Measurements from ENCODE around the gene ACCS. TPM values are rescaled to one million over a fixed set of nuclear protein-coding genes. Genes with fewer than 3 reads are reported as not detected.

The ACCS gene
- total RNA-seq, 2 experiments from 2014 or later: 11.6 to 11.7 TPM

DNA sequence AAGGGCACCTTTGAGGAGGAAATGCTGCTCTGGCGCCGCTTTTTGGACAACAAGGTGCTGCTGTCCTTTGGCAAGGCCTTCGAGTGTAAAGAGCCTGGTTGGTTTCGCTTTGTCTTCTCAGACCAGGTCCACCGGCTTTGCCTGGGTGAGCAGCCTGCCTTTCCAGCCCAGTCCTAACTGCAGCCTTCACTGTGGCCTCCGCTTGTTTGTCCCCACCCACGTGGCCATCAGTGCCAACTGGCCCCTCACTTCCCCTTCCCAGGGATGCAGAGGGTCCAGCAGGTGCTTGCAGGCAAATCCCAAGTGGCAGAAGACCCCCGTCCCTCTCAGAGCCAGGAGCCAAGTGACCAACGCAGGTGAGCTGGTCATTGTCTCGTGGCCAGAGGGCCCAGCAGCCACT lies 17.4 kb downstream of the ACCS start:
- Mint-ChIP-seq H3K27ac (no peak overlapping the region), H3K9me3 (peaks cover 8% of the 10 kb centered on the region), H3K4me1 (peaks cover 3% of the 10 kb centered on the region), H3K27me3 (no peaks in the 10 kb centered on the region), H3K36me3 (ENCODE audit: low read depth) (peaks cover 4% of the 10 kb centered on the region), H3K4me3 (no peak overlapping the region)
- ChIA-PET CTCF (interaction anchor here (1.5 to 2.1 kb wide), 2 partner anchors 11 to 13 kb away, joined by 5 to 10 read pairs; partner anchors contain the start of gene EXT2), POLR2A (no interaction called here)
- no peak for DNase-seq

DNA sequence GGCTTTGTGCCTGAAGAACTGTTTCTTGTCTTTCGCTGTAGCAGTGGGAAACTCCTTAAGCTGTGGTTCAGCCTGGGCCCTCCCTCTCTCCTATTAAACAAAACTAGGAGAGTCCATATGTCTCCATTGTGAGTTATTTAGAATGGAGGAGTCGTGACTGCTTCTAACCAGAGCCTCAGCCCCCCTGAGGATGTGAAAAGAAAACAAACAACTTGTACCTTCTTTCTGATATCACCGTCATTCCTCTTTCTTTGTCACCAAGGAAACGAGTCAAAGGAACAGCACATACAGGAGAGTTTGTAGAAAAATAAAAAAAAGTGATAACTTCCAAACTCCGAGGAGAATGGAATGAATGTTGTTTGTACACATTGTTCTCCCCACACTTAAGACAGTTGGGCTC lies 17.8 kb downstream of the ACCS start:
- Mint-ChIP-seq H3K27ac (no peak overlapping the region), H3K4me3 (no peak overlapping the region), H3K4me1 (peaks cover 7% of the 10 kb centered on the region)

DNA sequence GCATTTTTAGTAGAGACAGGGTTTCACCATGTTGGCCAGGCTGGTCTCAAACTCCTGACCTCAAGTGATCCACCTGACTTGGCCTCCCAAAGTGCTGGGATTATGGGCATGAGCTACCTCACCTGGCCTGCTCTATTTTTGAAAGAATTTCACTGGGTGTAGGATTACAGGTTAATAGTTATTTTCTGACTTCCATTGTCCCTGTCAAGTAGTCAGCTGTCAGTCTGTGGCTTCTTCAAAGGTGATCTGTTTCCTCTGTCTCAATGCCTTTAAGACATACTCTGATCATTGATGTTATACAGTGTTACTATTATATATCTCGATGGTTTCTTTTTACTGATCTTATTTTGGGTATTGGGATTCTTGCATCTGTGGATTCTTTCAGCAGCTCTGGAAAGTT lies 19.3 kb downstream of the ACCS start:
- H3K27ac Mint-ChIP-seq: no peak overlapping the region
- no peak overlapping the region for H3K4me3 Mint-ChIP-seq
- H3K36me3 Mint-ChIP-seq (ENCODE audit: low read depth): peaks cover 4% of the 10 kb centered on the region
- CTCF ChIA-PET: interaction anchor here (0.8 to 1.2 kb wide), 5 partner anchors 9 to 15 kb away, joined by 3 read pairs; partner anchors contain the start of gene EXT2
- POLR2A ChIA-PET: no interaction called here
- DNase-seq: no peak
- peaks cover 8% of the 10 kb centered on the region for H3K9me3 Mint-ChIP-seq
- H3K27me3 Mint-ChIP-seq: no peaks in the 10 kb centered on the region
- peaks cover 14% of the 10 kb centered on the region for H3K4me1 Mint-ChIP-seq

More for the DNA sequence above, 17.8 kb downstream of the ACCS start:
- H3K27me3 Mint-ChIP-seq: no peaks in the 10 kb centered on the region
- peaks cover 4% of the 10 kb centered on the region for H3K36me3 Mint-ChIP-seq (ENCODE audit: low read depth)
- DNase-seq: no peak
- H3K9me3 Mint-ChIP-seq: peaks cover 8% of the 10 kb centered on the region
- ChIA-PET POLR2A (no interaction called here), CTCF (interaction anchor here (0.6 to 2.1 kb wide), 2 partner anchors 11 to 1150 kb away, joined by 3 to 10 read pairs; partner anchors contain the start of gene EXT2)

DNA sequence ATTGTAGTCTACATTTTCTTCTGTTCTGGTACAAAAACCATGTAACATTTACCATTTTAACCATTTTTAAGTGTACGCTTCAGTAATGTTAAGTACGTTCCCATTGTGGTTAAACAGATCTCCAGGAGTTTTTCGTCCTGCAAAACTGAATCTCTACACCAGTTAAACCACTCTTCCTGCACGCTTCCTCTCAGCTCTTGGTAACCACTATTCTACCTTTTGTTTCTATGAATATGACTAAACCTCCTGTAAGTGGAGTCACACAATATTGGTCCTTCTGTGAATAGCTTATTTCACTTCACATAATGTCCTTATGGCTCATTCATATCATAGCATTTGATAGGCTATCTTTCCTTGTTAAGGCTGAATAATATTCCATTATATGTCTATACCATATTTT lies 22.3 kb downstream of the ACCS start:
- H3K4me1 Mint-ChIP-seq: peaks cover 14% of the 10 kb centered on the region
- POLR2A ChIA-PET: interaction anchor here (0.7 kb wide), 1 partner anchor 186 kb away, joined by 4 read pairs; no protein-coding TSS in a partner anchor
- CTCF ChIA-PET: interaction anchor here (1.0 to 1.4 kb wide), 2 partner anchors 18 to 27 kb away, joined by 3 to 4 read pairs; no protein-coding TSS in a partner anchor
- no peak overlapping the region for H3K27ac Mint-ChIP-seq
- no peak for DNase-seq
- peaks cover 8% of the 10 kb centered on the region for H3K27me3 Mint-ChIP-seq
- peaks cover 4% of the 10 kb centered on the region for H3K36me3 Mint-ChIP-seq (ENCODE audit: low read depth)
- peaks cover 8% of the 10 kb centered on the region for H3K9me3 Mint-ChIP-seq
- no peak overlapping the region for H3K4me3 Mint-ChIP-seq

DNA sequence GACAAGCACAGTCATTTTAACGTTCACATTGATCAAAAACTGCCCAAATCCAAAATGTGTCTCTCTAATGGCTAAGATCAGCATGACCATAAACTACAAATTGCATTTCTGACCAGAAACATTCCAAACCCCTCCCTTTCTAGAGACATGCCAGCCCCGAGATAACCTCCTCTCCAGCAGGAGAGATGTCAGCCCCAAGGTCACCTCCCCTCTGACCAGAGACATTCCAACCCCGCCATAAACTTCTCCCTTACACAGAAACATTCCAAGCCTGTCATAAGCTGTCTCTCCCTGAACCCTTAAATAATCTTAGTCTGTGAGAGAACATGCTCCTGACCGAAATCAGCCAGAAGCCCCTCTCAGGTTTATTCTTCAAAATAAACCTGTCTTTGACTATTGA lies 22.8 kb downstream of the ACCS start:
- peaks cover 4% of the 10 kb centered on the region for H3K36me3 Mint-ChIP-seq (ENCODE audit: low read depth)
- peaks cover 8% of the 10 kb centered on the region for H3K27me3 Mint-ChIP-seq
- ChIA-PET CTCF (interaction anchor here (1.4 kb wide), 1 partner anchor 28 kb away, joined by 4 read pairs; no protein-coding TSS in a partner anchor), POLR2A (no interaction called here)
- peaks cover 14% of the 10 kb centered on the region for H3K4me1 Mint-ChIP-seq
- H3K27ac Mint-ChIP-seq: no peak overlapping the region
- H3K4me3 Mint-ChIP-seq: no peak overlapping the region
- H3K9me3 Mint-ChIP-seq: peaks cover 8% of the 10 kb centered on the region
- no peak for DNase-seq

DNA sequence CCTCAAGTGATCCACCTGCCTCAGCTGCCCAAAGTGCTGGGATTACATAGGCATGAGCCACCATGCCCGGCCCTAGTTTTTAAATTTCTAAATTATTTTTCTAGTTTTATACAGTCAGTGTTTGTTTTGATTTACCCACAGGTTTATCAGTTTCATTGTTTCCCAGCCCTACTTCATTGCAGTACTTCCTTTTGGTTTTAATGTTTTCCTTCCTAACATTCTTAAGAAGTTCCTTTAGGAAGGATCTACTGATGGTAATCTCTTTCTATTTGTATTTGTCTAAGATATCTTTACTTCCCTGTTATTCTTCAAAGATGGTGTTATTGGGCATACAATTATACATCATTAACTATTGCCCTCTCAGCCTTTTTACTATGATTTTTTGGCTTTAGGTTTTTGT lies 24.5 kb downstream of the ACCS start:
- Mint-ChIP-seq H3K4me1 (peaks cover 26% of the 10 kb centered on the region), H3K27ac (no peak overlapping the region), H3K27me3 (peaks cover 8% of the 10 kb centered on the region), H3K9me3 (peaks cover 5% of the 10 kb centered on the region), H3K36me3 (ENCODE audit: low read depth) (peaks cover 4% of the 10 kb centered on the region), H3K4me3 (no peak overlapping the region)
- DNase-seq: no peak
- ChIA-PET POLR2A (no interaction called here), CTCF (no interaction called here)

DNA sequence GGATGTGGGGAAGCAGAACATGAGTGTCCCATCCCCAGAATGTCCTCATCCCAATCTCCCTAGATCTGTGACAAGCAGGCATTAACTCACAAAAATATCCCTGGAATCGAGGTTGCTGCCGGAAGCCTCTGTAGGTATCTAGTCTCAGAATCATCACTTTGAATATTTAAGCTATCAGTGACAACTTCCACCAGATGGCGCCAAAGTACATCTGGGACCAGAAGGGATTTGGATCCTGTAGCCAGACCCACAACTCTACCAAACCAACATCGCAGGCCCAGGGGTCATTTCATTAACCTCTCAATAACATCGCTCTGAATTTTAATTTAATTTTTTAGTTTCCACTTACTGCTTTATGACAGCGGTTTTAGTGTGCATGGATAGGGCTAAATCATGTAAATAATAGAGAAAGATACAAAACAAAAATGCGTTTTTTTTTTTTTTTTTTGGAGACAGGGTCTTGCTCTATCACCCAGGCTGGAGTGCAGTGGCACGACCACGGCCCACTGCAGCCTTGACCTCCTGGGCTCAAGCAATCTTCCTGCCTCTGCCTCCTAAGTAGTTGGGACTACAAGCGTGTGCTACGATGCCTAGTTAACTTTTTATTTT lies 28.3 kb downstream of the ACCS start:
- H3K4me3 Mint-ChIP-seq: peak overlapping the region; percentile 35
- no peak overlapping the region for H3K27ac Mint-ChIP-seq
- peaks cover 8% of the 10 kb centered on the region for H3K27me3 Mint-ChIP-seq
- H3K9me3 Mint-ChIP-seq: no peaks in the 10 kb centered on the region
- CTCF ChIA-PET: interaction anchor here (0.6 to 2.6 kb wide), 16 partner anchors 8 to 442 kb away, joined by 3 to 14 read pairs (median 4); partner anchors contain the start of gene ACCS
- POLR2A ChIA-PET: no interaction called here
- peaks cover 25% of the 10 kb centered on the region for H3K4me1 Mint-ChIP-seq
- H3K36me3 Mint-ChIP-seq (ENCODE audit: low read depth): no peaks in the 10 kb centered on the region
- peak; percentile 90 for DNase-seq

DNA sequence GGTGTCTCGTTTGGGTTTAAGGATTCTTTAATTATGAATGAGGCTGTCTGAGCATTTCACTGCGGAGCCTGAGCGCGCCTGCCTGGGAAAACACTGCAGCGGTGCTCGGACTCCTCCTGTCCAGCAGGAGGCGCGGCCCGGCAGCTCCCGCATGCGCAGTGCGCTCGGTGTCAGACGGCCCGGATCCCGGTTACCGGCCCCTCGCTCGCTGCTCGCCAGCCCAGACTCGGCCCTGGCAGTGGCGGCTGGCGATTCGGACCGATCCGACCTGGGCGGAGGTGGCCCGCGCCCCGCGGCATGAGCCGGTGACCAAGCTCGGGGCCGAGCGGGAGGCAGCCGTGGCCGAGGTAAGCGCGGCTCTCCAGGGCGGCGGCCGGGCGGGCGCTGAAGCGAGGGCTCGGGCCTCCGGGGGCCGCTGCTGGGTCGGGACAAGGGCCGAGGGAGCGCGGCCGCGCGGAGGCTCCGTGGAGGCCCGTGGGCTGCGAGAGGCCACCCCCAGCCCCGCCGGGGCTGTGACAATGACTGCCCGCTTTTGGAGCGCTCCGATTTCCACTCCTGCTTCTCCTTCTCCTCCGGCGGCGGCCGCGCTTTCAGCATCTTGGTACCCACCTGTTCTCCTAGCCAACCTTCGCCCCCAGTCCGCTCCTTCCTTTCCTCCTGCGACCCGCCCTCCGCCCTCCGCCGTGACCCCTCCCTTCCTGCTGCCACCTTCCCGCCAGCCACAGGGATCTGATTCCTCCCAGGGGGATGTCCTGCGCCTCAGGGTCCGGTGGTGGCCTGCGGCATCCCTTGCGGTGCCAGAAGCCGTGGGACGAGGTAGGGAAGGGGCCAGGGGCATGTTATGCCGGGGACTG lies 29.7 kb downstream of the ACCS start, which contains the start of gene EXT2:
EXT2 (plus strand) TSS at position 173 of the 854 bp plus-strand sequence. CDS start 12,035 bp downstream, outside the sequence.
- peak within 1 kb of the TSS; percentile 82 for H3K4me3 Mint-ChIP-seq
- H3K4me1 Mint-ChIP-seq: peaks cover 22% of the 10 kb centered on the region
- H3K27me3 Mint-ChIP-seq: peaks cover 7% of the 10 kb centered on the region
- DNase-seq: peak; percentile 85
- no peaks in the 10 kb centered on the region for H3K36me3 Mint-ChIP-seq (ENCODE audit: low read depth)
- H3K9me3 Mint-ChIP-seq: no peaks in the 10 kb centered on the region
- CTCF ChIA-PET: interaction anchor here (0.6 to 2.6 kb wide), 13 partner anchors 9 to 534 kb away, joined by 3 to 14 read pairs (median 4); no protein-coding TSS in a partner anchor
- POLR2A ChIA-PET: no interaction called here
- peak within 1 kb of the TSS; percentile 77 for H3K27ac Mint-ChIP-seq

DNA sequence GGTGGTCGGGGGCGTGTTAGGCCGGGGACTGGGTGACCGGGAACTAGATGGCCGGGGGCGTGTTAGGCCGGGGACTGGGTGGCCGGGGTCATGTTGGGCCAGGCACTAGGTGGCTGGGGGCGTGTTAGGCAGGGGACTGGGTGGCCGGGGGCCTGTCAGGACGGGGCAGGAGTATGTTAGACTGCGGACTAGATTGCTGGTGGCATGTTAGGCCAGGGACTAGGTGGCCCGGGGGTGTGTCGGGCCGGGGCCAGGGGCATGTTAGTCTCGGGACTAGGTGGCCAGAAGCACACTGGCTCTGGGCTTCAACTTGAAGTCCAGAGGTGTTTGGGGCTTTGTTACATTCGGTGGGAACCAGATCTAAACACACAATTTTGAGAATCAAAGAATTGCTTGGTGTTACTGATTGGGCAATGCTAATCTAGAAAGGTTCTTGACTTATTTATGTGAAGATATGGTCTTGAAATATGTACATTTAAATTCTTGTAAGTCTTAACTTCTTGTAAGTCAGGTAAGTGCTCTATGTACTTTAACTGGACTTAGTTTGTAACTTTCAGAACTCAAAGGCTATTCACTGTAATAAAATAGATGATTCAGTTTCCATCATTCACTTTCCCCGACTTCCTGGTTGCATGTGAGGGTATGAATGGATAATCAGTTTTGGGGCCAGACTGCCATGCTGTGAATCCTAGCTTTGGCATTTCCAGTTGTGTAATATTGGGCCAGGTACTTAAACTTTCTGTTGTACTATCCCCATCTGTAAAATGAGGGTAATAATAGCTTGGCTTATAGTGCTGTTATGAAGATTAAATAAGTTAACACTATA lies 30.5 kb downstream of the ACCS start:
- Mint-ChIP-seq H3K4me3 (peak overlapping the region; percentile 82), H3K4me1 (peaks cover 22% of the 10 kb centered on the region), H3K27ac (peak overlapping the region; percentile 37), H3K36me3 (ENCODE audit: low read depth) (no peaks in the 10 kb centered on the region), H3K9me3 (no peaks in the 10 kb centered on the region), H3K27me3 (peaks cover 4% of the 10 kb centered on the region)
- CTCF ChIA-PET: interaction anchor here (1.2 kb wide), 1 partner anchor 13 kb away, joined by 3 read pairs; no protein-coding TSS in a partner anchor
- DNase-seq: no peak
- POLR2A ChIA-PET: no interaction called here

DNA sequence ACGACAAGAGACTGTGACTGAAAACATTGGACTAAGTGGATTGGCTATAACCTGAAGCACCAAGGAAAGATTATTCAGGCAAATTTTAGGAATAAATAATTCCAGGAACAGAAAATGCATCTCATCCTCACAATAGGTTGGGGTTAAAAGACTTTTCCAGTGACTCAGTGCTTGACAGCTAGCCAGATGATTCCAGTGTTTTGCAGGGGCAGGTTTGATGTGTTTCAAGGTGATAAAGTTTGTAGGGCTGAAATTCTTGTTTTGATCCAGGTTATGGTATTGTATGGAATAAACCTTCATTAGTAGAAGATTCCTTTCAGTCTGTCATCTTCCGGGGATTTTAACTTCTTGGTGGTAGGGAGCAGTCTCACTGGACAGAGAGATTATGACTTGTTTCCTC lies 31.8 kb downstream of the ACCS start:
- no peaks in the 10 kb centered on the region for H3K36me3 Mint-ChIP-seq (ENCODE audit: low read depth)
- H3K4me3 Mint-ChIP-seq: no peak overlapping the region
- no peaks in the 10 kb centered on the region for H3K9me3 Mint-ChIP-seq
- no peaks in the 10 kb centered on the region for H3K27me3 Mint-ChIP-seq
- DNase-seq: no peak
- CTCF ChIA-PET: interaction anchor here (1.2 kb wide), 1 partner anchor 12 kb away, joined by 3 read pairs; no protein-coding TSS in a partner anchor
- H3K4me1 Mint-ChIP-seq: peaks cover 22% of the 10 kb centered on the region
- H3K27ac Mint-ChIP-seq: no peak overlapping the region
- POLR2A ChIA-PET: interaction anchor here (0.7 kb wide), 1 partner anchor 10 kb away, joined by 3 read pairs; no protein-coding TSS in a partner anchor

DNA sequence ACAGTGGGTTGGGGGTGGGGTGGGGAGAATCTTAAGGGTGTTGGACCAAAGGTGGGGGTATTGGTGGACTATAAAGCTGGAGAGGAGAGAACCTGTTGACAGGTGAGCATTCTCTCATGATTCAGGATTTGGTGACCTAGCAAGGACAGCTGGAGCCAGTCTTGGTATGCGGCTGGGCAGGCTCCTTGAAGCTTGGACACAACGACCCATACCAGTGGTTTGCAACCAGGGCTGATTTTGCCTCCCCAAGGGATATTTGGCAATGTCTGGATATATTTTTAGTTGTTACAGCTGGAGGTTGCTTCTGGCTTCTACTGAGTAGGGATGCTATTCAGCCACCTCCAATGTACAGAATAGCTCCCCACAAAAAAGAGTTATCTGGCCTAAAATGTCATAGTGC lies 35.0 kb downstream of the ACCS start:
- Mint-ChIP-seq H3K4me1 (peaks cover 13% of the 10 kb centered on the region), H3K27me3 (no peaks in the 10 kb centered on the region), H3K4me3 (no peak overlapping the region), H3K9me3 (no peaks in the 10 kb centered on the region), H3K36me3 (ENCODE audit: low read depth) (peaks cover 3% of the 10 kb centered on the region), H3K27ac (no peak overlapping the region)
- ChIA-PET CTCF (no interaction called here), POLR2A (no interaction called here)
- DNase-seq: no peak

All from activated CD4-positive, alpha-beta T cell treated with anti-CD3 and anti-CD28 coated beads, Interleukin-2, amount 10 ng/mL, durations not matched to agents 7 days and 5 days (primary cell).